ENCODE data around the gene GDF9.

Gene GDF9

DNA sequence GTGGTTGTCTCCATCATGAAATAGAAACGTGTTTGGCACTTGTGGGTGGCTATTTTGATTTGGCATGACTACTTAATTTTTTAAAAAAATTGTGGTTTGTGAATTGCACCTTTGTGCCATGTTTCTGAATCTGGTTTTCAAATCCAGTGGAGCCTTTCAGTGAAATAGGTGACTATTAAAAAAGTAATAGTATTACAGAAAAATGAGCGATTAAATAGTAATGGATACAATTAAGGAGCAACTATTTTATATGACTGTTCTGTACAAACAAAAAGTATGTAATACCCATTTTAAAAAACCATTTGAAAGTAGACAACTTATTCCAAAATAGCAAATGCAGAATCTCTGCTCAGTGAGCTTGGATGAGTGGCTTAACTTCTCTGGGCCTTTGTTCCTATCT, 50.2 kb downstream of the GDF9 start:
- DNase-seq, result no peak

DNA sequence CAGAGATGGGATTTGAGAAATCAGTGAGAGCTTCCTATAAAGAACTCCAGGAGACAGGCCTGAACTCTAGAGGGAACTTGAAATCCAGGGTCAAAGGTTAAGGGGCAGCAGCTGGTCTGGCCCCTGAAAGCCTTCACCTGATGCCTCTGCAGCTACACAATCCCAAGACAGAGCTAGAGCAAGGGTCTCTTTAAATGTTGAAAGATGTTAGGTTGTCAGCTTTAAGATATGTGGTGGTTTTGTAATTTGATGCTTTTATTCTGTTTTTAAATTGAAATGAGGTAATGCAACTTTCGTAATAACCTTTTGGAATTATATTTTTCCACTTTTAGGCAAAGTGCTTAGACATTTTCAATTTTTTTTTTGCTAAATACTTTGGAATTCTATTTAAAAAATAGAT, 50.8 kb downstream of the GDF9 start:
- no peak for DNase-seq

DNA sequence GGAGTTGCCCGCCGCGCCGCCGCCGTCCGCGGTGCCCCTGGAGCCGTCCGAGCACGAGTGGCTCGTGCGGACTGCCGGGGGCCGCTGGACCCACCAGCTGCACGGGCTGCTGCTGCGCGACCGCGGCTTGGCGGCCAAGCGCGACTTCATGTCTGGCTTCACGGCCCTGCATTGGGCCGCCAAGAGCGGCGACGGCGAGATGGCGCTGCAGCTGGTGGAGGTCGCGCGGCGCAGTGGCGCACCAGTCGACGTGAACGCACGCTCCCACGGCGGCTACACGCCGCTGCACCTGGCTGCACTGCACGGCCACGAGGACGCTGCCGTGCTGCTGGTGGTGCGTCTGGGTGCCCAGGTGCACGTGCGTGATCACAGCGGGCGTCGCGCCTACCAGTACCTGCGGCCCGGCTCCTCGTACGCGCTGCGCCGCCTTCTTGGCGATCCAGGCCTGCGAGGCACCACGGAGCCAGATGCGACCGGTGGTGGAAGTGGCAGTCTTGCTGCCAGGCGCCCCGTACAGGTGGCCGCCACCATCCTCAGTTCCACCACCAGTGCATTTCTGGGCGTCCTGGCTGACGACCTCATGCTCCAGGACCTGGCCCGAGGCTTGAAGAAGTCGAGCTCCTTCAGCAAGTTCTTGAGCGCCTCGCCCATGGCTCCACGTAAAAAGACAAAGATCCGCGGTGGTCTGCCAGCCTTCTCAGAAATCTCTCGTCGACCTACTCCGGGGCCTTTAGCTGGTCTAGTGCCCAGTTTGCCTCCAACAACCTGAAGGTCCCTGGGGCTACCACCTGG, 51.6 kb downstream of the GDF9 start:
- DNase-seq, result no peak

DNA sequence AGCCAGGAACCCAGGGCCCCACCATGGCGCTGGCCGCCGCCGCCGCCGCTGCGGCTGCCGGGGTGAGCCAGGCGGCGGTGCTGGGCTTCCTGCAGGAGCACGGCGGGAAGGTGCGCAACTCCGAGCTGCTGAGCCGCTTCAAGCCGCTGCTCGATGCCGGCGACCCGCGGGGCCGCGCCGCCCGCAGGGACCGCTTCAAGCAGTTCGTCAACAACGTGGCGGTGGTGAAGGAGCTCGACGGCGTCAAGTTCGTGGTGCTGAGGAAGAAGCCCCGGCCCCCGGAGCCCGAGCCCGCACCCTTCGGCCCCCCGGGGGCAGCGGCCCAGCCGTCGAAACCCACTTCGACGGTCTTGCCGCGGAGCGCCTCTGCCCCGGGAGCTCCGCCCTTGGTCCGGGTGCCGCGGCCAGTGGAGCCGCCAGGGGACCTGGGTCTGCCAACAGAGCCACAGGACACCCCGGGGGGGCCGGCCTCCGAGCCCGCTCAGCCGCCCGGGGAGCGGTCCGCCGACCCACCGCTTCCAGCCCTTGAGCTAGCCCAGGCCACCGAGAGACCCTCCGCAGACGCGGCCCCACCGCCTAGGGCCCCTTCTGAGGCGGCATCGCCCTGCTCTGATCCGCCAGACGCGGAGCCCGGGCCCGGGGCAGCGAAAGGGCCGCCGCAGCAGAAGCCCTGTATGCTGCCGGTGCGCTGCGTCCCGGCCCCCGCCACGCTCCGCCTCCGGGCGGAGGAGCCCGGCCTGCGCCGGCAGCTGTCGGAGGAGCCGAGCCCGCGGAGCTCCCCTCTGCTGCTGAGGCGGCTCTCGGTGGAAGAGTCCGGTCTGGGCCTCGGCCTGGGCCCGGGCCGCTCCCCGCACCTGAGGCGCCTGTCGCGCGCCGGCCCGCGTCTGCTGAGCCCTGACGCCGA, 52.4 kb downstream of the GDF9 start:
- no peak for DNase-seq

DNA sequence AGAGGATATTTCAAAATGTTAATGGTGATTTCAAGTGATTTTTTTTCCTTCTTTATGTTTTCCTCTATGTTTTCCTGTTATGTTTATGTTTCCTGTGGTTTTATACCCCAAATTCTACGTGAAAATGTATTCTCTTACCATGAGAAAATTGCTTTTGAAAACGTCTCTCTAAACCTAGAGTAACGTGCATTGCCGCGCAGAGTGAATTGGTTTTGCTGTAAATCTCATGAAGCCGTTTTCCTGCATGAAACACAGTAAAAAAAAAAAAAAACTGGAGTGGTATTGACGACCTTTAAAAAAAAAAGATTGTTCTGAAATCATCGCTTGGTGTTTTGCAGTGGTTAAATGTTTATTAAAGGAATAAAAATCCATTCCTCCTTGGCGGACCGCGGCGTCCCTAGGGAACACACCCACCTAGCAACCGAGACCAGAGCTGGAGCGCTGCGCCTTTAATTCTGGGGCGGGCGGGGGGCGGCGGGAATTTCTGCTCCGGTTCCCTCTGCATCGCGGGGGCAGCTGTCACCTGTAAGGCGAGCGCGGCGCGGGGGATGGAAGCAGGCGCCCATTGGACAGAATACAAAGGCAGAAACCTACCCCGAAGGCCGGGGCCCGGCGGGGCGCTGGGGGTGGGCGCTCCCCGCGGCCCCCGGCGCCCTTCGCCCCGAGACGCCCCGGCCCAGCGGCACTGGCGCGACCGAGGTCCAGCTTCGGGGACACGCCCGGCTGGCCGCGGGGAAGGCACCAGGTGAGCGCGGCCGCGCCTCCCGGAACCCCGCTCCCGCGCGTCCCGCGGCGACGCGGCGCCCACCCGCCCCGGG, 53.3 kb downstream of the GDF9 start, which contains the start of gene SOWAHA:
Gene SOWAHA (plus strand): TSS at position 522 of the 818 bp plus-strand sequence. CDS start 320 bp downstream, outside the sequence.
- DNase-seq, result no peak

DNA sequence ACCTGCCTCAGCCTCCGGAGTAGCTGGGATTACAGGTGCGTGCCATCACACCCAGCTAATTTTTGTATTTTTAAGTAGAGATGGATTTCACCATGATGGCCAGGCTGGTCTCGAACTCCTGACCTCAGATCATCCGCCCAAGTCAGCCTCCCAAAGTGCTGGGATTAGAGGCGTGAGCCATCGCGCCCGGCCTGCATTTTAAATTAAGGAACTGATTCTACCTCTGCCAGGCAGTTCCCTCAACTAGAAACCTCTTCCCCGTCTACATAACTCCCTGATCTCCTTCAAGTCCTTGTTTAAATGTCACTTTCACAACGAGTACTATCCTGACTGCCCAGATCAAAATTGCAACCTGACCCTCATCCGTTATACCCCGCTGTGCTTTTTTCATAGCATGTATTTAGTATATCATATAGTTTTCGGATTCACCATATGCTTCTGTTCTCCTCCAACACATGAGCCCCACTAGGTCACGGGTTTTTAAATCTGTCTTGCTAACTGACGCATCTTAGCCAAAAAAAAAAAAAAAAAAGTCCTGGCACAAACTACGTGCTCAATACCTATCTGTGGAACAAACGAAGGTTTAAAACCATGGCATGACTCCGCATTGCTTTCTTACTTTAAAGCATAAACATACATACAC, 54.0 kb downstream of the GDF9 start:
- peak; percentile 68 for DNase-seq
